ENCODE data around the gene WBP1. TPM values are rescaled to one million over a fixed set of nuclear protein-coding genes. Genes with fewer than 3 reads are reported as not detected.
"Not testable (repeated sequence)": the region's sequence is repeated elsewhere in the genome, so short reads cannot be mapped to it uniquely, and the experiment has no call there.

Gene WBP1
- total and polyA plus RNA-seq, 5 experiments from 2014 or later: 32.4 to 122 (median 38.3) TPM

GRCh38 chr2:74420443-74421103 is 37.7 kb upstream of the WBP1 start:
- Mint-ChIP-seq H3K4me1 (peaks cover 18 to 47% (median 32%) of the 10 kb centered on the region in 4 donors), H3K27ac (peak overlapping the region; percentile 96 to 100 (median 99)), H3K4me3 (peak overlapping the region; percentile 96 to 100 (median 99))
- H3K9me3 Mint-ChIP-seq, H3K27me3 Mint-ChIP-seq, ATAC-seq, H3K36me3 Mint-ChIP-seq: not testable (repeated sequence)
- peak in 2 of 10 donors; percentile 24 to 59 for DNase-seq
- POLR2A ChIA-PET: interaction anchor here (0.6 to 3.0 kb wide), 8 partner anchors 30 to 270 kb away, joined by 4 to 22 read pairs (median 10); partner anchors contain the start of genes CCDC142, INO80B, MRPL53 and TTC31

DNA sequence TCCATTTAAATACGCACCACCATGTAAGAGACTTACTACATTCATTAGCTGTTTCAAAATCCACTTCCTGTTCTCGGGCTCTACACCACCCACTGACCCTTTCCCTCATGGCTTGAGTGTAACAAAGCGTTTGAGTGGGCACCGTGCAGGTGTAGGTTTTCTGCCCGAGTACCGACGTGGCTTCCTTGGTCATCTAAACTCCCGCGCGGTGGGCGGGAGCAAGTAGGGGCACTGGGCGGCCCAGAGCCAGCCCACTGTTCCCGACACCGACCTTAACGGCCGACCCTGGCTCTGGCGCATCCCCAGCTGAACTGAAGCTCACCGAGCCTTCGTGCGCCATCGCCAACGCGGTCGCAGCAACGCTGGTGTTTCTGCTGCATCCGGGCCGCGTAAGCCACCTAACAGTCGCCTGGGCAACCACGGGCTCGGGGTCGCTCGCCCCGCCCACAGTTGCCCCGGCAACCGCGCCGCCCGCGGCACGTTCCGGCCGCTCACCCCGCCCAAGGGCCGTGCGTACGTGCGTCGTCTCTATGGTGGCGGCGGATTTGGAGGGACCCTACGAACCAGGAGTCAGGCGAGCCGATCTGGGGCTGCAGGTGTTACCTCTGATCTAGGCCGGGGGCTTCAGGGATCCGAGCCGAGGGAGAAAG is 36.9 kb upstream of the WBP1 start, which contains the start of the genes C2orf81 and WDR54:
Gene C2orf81 (minus strand): TSS at position 399 of the 650 bp plus-strand sequence. CDS start 59 bp downstream, at position 340.
Gene WDR54 (plus strand): TSS at position 510 of the 650 bp plus-strand sequence. CDS start 424 bp downstream, outside the sequence.
- H3K36me3 Mint-ChIP-seq: peaks cover 0 to 9% (median 7%) of the 10 kb centered on the region in 3 donors

GRCh38 chr2:74423231-74424095 is 34.8 kb upstream of the WBP1 start:
- POLR2A ChIA-PET: interaction anchor here (3.0 kb wide), 1 partner anchor 32 kb away, joined by 22 read pairs; the partner anchor contains the start of gene INO80B
- H3K4me1 Mint-ChIP-seq: peaks cover 18 to 33% (median 27%) of the 10 kb centered on the region in 4 donors

More for the DNA sequence above, 36.9 kb upstream of the WBP1 start, which contains the start of the genes C2orf81 and WDR54:
- ATAC-seq (peak; percentile 85 to 87), DNase-seq (peak; percentile 90 to 97 (median 96))
- Mint-ChIP-seq H3K27me3 (no peaks in the 10 kb centered on the region), H3K4me3 (peak within 1 kb of the TSS; percentile 96 to 100 (median 99)), H3K4me1 (peaks cover 18 to 40% (median 28%) of the 10 kb centered on the region in 4 donors), H3K9me3 (no peaks in the 10 kb centered on the region), H3K27ac (peak within 1 kb of the TSS; percentile 96 to 100 (median 99))
- POLR2A ChIA-PET: interaction anchor here (0.6 to 3.0 kb wide), 9 partner anchors 30 to 271 kb away, joined by 3 to 22 read pairs (median 7); partner anchors contain the start of genes AUP1, CCDC142, HTRA2 and INO80B

GRCh38 chr2:74424139-74424992 is 33.9 kb upstream of the WBP1 start:
- H3K36me3 Mint-ChIP-seq: peaks cover 0 to 13% (median 7%) of the 10 kb centered on the region in 3 donors
- H3K4me3 Mint-ChIP-seq: peak overlapping the region in 1 of 10 donors; percentile 57
- no peak for DNase-seq
- peak overlapping the region in 2 of 10 donors; percentile 51 to 76 for H3K27ac Mint-ChIP-seq
- H3K9me3 Mint-ChIP-seq: no peaks in the 10 kb centered on the region
- POLR2A ChIA-PET: interaction anchor here (1.1 kb wide), 1 partner anchor 9 kb away, joined by 3 read pairs; no protein-coding TSS in a partner anchor
- H3K4me1 Mint-ChIP-seq: peaks cover 18 to 30% (median 27%) of the 10 kb centered on the region in 4 donors
- no peak for ATAC-seq
- no peaks in the 10 kb centered on the region for H3K27me3 Mint-ChIP-seq

More at GRCh38 chr2:74423231-74424095, 34.8 kb upstream of the WBP1 start:
- H3K27ac Mint-ChIP-seq: peak overlapping the region; percentile 49 to 100 (median 99)
- H3K27me3 Mint-ChIP-seq: no peaks in the 10 kb centered on the region
- DNase-seq (peak in 1 of 10 donors; percentile 59), ATAC-seq (no peak)
- peaks cover 0 to 13% (median 7%) of the 10 kb centered on the region in 3 donors for H3K36me3 Mint-ChIP-seq
- no peaks in the 10 kb centered on the region for H3K9me3 Mint-ChIP-seq
- H3K4me3 Mint-ChIP-seq: peak overlapping the region; percentile 96 to 100 (median 99)

GRCh38 chr2:74424995-74425406 is 33.2 kb upstream of the WBP1 start:
- ATAC-seq: no peak
- Mint-ChIP-seq H3K27ac (no peak overlapping the region), H3K4me1 (peaks cover 16 to 28% (median 23%) of the 10 kb centered on the region in 4 donors), H3K36me3 (peaks cover 0 to 13% (median 7%) of the 10 kb centered on the region in 3 donors), H3K9me3 (no peaks in the 10 kb centered on the region), H3K4me3 (no peak overlapping the region), H3K27me3 (no peaks in the 10 kb centered on the region)
- POLR2A ChIA-PET: interaction anchor here (1.1 kb wide), 1 partner anchor 10 kb away, joined by 3 read pairs; no protein-coding TSS in a partner anchor
- no peak for DNase-seq

GRCh38 chr2:74425523-74425922 is 32.7 kb upstream of the WBP1 start:
- H3K36me3 Mint-ChIP-seq: peaks cover 0 to 13% (median 7%) of the 10 kb centered on the region in 3 donors
- no peak overlapping the region for H3K4me3 Mint-ChIP-seq
- H3K27ac Mint-ChIP-seq: no peak overlapping the region
- no peaks in the 10 kb centered on the region for H3K27me3 Mint-ChIP-seq
- DNase-seq (no peak), ATAC-seq (no peak)
- H3K4me1 Mint-ChIP-seq: peaks cover 11 to 23% (median 17%) of the 10 kb centered on the region in 4 donors
- POLR2A ChIA-PET: interaction anchor here (1.1 kb wide), 1 partner anchor 10 kb away, joined by 3 read pairs; no protein-coding TSS in a partner anchor
- no peaks in the 10 kb centered on the region for H3K9me3 Mint-ChIP-seq

- Mint-ChIP-seq H3K4me3 (no peak overlapping the region), H3K27ac (no peak overlapping the region), H3K9me3 (no peaks in the 10 kb centered on the region), H3K4me1 (peaks cover 8 to 16% (median 13%) of the 10 kb centered on the region in 4 donors), H3K27me3 (no peaks in the 10 kb centered on the region), H3K36me3 (peaks cover 0 to 13% (median 7%) of the 10 kb centered on the region in 3 donors)
- DNase-seq (no peak), ATAC-seq (no peak)
- POLR2A ChIA-PET: no interaction called here
Measured at GRCh38 chr2:74426181-74426758, 32.0 kb upstream of the WBP1 start.

GRCh38 chr2:74427551-74427950 is 30.7 kb upstream of the WBP1 start:
- POLR2A ChIA-PET: no interaction called here
- H3K4me3 Mint-ChIP-seq: no peak overlapping the region
- no peaks in the 10 kb centered on the region for H3K27me3 Mint-ChIP-seq
- H3K36me3 Mint-ChIP-seq: peaks cover 0 to 13% (median 7%) of the 10 kb centered on the region in 3 donors
- no peak for DNase-seq
- no peak for ATAC-seq
- H3K4me1 Mint-ChIP-seq: peaks cover 4 to 6% (median 5%) of the 10 kb centered on the region in 4 donors
- no peaks in the 10 kb centered on the region for H3K9me3 Mint-ChIP-seq
- peak overlapping the region in 5 of 10 donors; percentile 12 to 83 (median 61) for H3K27ac Mint-ChIP-seq

GRCh38 chr2:74428675-74429074 is 29.6 kb upstream of the WBP1 start:
- no peak for DNase-seq
- no peak for ATAC-seq
- Mint-ChIP-seq H3K27ac (peak overlapping the region in 1 of 10 donors; percentile 74), H3K9me3 (no peaks in the 10 kb centered on the region), H3K36me3 (peaks cover 0 to 13% (median 7%) of the 10 kb centered on the region in 3 donors), H3K4me3 (no peak overlapping the region), H3K27me3 (no peaks in the 10 kb centered on the region), H3K4me1 (no peaks in the 10 kb centered on the region)
- POLR2A ChIA-PET: no interaction called here

GRCh38 chr2:74429487-74430451 is 28.5 kb upstream of the WBP1 start:
- POLR2A ChIA-PET: no interaction called here
- Mint-ChIP-seq H3K4me1 (no peaks in the 10 kb centered on the region), H3K9me3 (no peaks in the 10 kb centered on the region), H3K27me3 (no peaks in the 10 kb centered on the region), H3K4me3 (no peak overlapping the region), H3K27ac (no peak overlapping the region), H3K36me3 (peaks cover 0 to 11% (median 7%) of the 10 kb centered on the region in 3 donors)
- ATAC-seq (no peak), DNase-seq (no peak)

All from naive thymus-derived CD8-positive, alpha-beta T cell (primary cell).